ENCODE results near the gene MBD5. TPM values are rescaled to one million over a fixed set of nuclear protein-coding genes. Genes with fewer than 3 reads are reported as not detected.
A peak's percentile ranks its signal among the peaks of the same experiment; 100 is the strongest.

MBD5 gene
- total RNA-seq, 1 experiment from 2014 or later = 7.0 TPM

DNA sequence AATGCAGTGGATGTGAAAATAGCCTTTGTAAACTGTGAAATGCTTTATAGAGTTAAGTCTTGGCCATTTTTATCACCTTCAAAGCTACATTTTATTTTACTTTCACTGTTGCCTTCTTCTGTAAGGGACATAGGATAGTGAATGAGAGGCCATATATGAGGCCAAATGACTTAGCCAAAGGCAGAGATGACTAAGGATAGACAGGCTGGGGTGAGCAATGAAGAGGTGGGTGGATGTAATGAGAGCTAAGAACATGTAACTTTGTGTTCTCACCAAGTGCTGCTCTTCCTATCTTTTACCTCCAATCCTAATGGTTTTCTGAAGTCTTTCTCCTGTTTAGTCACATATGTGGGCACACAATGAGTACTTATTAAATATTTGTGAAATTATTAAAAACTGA is 101.9 kb downstream of the MBD5 start:
- Histone ChIP-seq H3K36me3 (replicated peaks; ENCODE audit: control insufficient read depth, insufficient read depth, low read length) (no peaks in the 10 kb centered on the region), H3K27me3 (ENCODE audit: control insufficient read depth, insufficient read depth, low read length) (no peaks in the 10 kb centered on the region), H3K4me3 (ENCODE audit: insufficient read depth, low read depth, low read length) (no peak overlapping the region)
- no peak for DNase-seq

DNA sequence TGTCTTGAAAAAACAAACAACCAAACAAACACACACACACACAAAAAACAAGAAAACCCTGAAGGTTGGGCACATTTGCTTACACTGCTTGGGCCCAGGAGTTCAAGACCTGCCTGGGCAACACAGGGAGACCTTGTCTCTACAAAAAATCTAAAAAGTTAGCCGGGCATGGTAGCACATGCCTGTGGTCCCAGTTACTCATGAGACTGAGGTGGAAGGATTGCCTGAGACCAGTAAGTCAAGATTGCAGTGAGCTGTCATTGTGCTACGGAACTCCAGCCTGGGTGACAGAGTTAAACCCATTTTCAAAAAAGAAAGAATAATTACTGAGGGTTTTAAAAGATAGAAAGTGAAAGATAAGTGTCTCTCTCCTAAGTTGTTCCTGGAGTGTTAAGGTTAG is 103.4 kb downstream of the MBD5 start:
- no peak for DNase-seq
- Histone ChIP-seq H3K27me3 (ENCODE audit: control insufficient read depth, insufficient read depth, low read length) (no peaks in the 10 kb centered on the region), H3K4me3 (ENCODE audit: insufficient read depth, low read depth, low read length) (no peak overlapping the region), H3K36me3 (replicated peaks; ENCODE audit: control insufficient read depth, insufficient read depth, low read length) (no peaks in the 10 kb centered on the region)

DNA sequence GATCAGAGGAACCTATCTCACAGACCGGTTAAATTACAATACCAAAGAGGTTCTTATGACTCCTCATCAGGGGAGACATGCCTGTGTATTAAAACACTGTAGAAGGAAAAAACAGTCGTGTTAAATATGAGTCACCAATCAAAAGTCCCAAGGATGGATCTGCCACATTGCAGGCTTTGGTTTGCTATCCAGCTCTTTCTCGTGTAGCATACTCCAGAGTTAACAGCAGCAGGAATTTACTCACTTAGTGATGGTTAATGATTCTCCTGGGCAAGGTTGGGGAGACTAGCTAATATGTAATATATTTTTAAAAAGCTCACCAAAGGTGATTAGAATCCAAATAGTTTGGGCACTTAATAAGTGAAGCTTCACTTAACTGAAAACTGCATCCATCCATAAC is 109.7 kb downstream of the MBD5 start:
- Histone ChIP-seq H3K27me3 (ENCODE audit: control insufficient read depth, insufficient read depth, low read length) (no peaks in the 10 kb centered on the region), H3K36me3 (replicated peaks; ENCODE audit: control insufficient read depth, insufficient read depth, low read length) (no peaks in the 10 kb centered on the region), H3K4me3 (ENCODE audit: insufficient read depth, low read depth, low read length) (no peak overlapping the region)
- DNase-seq = no peak

DNA sequence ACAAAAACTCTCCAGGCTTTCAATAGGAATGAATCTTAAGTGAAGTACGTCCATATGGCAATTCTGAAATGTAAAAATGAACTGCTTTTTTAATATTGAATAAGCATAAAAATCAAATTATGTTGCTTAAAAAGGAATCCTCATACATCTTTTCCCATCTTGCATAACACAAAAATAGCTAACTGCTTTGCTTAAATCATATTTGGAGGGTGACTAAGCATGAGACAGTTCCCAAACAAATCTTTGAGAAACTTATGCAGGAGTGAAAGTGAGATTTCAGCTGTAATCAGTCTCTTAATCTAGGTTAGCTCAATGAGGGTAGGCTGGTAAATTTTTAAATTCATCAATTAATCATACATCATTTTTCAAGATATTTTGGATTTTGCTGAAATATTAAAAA is 111.5 kb downstream of the MBD5 start:
- H3K36me3 ChIP-seq (replicated peaks; ENCODE audit: control insufficient read depth, insufficient read depth, low read length) = no peaks in the 10 kb centered on the region
- no peak overlapping the region for H3K4me3 ChIP-seq (ENCODE audit: insufficient read depth, low read depth, low read length)
- DNase-seq = no peak

DNA sequence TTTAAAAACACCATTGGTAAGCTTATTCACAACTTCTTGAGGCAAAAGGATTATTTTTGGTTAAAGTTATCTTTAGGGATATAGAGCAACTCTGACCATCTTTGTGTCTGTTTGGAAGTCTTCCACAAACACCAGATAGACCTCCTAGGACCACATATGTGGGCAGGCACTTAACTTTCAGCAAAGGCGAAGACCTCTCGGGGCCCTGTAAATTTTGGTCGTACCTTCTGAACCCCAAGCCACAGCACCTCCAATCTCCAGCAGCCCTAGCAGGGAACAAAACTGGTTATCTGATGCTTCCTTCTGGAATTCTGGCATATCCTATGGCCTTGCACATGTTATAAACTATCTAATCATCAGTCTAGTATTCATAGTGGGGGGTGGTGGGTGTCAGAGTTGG is 114.8 kb downstream of the MBD5 start:
- H3K36me3 ChIP-seq (replicated peaks; ENCODE audit: control insufficient read depth, insufficient read depth, low read length) = no peaks in the 10 kb centered on the region
- peak; percentile 7 for DNase-seq
- H3K4me3 ChIP-seq (ENCODE audit: insufficient read depth, low read depth, low read length) = no peak overlapping the region
- H3K27me3 ChIP-seq (ENCODE audit: control insufficient read depth, insufficient read depth, low read length) = no peaks in the 10 kb centered on the region

More for the DNA sequence above, 111.5 kb downstream of the MBD5 start:
- H3K27me3 ChIP-seq (ENCODE audit: control insufficient read depth, insufficient read depth, low read length) = no peaks in the 10 kb centered on the region

DNA sequence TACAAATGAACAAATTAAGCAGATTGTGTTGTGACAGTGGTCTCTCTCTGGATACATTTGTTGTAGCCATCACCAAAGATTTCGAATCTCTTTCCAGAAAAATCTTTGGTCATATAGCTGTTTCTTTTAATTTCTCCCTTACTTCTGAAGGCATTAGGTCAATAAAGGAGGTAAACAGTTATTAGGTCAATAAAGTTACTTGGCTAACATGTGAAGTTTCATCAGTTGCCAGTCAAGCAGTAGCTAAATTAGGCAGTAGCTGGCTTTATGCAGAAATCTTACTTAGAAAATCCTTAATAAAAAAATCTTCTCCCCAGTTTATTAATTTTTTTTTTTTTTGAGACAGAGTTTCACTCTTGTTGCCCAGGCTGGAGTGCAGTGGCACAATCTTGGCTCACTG is 115.5 kb downstream of the MBD5 start:
- no peak overlapping the region for H3K4me3 ChIP-seq (ENCODE audit: insufficient read depth, low read depth, low read length)
- H3K36me3 ChIP-seq (replicated peaks; ENCODE audit: control insufficient read depth, insufficient read depth, low read length) = no peaks in the 10 kb centered on the region
- no peaks in the 10 kb centered on the region for H3K27me3 ChIP-seq (ENCODE audit: control insufficient read depth, insufficient read depth, low read length)
- no peak for DNase-seq

DNA sequence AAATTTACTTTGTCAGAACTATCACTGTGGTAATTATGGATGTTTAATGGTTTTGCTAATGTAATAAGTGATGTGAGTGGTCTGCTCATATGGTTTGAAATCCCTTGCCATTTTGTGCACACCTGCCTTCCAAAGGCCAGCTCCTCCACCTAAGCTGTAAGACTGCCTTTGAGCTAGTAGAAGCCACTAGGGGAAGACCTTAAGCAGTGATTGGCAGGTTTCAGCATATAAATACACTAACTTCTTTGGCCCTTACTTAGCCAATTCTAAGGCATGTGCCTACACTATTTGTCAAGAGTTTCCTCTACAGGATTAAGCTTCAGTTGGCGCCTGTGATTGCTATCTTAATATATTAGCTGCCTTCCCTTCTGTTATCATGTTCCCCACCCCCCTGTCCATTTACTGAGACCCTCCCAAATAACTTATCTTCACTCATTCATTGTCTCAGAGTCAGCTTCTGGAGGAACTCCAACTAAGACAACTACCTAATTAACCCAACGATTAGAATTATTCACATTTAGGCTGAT is 141.1 kb downstream of the MBD5 start:
- no peak for DNase-seq

DNA sequence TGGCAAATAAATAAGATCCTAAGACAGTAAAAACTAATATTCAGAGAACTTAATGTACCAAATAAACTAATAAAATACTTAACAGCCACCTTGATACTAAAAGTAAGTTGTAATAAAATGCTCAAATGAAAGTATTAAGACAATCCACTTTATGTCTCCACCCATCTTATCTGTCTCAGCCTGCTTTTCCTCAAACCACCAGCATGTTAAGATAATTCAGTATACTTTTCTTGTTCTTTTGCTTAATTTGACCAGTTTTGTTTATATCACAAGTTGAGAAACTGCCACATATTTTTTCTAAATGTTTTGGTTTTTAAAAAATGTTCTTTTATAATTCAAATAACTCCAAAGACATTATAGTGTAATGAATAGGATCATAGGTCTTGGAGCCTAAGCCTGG is 142.0 kb downstream of the MBD5 start:
- Histone ChIP-seq H3K4me3 (ENCODE audit: insufficient read depth, low read depth, low read length) (no peak overlapping the region), H3K36me3 (replicated peaks; ENCODE audit: control insufficient read depth, insufficient read depth, low read length) (no peaks in the 10 kb centered on the region), H3K27me3 (ENCODE audit: control insufficient read depth, insufficient read depth, low read length) (no peaks in the 10 kb centered on the region)
- no peak for DNase-seq

More for the DNA sequence above, 141.1 kb downstream of the MBD5 start:
- Histone ChIP-seq H3K36me3 (replicated peaks; ENCODE audit: control insufficient read depth, insufficient read depth, low read length) (no peaks in the 10 kb centered on the region), H3K27me3 (ENCODE audit: control insufficient read depth, insufficient read depth, low read length) (no peaks in the 10 kb centered on the region), H3K4me3 (ENCODE audit: insufficient read depth, low read depth, low read length) (no peak overlapping the region)

DNA sequence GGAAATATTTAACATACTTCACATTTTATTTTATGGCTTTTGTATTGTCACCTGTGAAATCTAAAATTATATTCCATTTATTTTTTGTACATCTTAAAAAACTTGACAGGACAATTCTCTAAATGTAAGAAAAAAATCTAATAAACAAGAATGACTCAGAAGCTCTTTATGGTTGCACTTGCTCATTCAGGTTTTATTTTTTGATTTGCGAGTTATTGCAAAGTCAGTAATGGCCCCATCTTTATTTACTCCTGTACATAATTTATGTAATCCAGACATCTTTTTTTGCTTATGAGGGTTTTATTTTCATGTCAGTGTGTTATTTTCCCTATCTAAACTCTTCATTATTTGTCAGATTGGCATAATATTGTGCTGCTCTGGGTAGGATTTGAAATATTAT is 145.1 kb downstream of the MBD5 start:
- Histone ChIP-seq H3K4me3 (ENCODE audit: insufficient read depth, low read depth, low read length) (no peak overlapping the region), H3K27me3 (ENCODE audit: control insufficient read depth, insufficient read depth, low read length) (no peaks in the 10 kb centered on the region), H3K36me3 (replicated peaks; ENCODE audit: control insufficient read depth, insufficient read depth, low read length) (no peaks in the 10 kb centered on the region)
- DNase-seq = no peak

DNA sequence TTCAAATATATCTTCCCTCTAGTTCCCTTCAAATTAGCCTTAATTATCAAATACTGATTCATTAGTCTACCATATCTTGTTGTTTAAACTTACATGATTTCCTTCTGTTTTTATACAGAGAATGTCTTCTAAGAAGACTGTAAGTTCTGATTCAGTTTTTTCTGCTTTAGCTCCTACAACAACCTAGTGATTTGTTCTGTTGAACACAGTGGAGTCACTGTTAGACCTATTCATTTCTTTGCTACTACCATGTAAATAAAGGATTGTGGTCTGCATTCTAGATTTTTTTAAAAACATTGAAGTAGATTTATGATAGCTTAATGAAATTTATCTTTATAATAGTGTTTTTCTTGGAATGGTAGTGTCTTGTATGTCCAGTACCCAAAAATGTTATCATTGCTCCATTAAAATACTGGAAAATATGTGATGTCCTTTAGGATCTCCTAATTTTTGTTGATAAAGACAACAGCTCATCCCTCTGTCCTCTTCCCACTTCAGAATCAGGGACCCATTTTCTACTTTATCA is 146.4 kb downstream of the MBD5 start:
- H3K27me3 ChIP-seq (ENCODE audit: control insufficient read depth, insufficient read depth, low read length) = no peaks in the 10 kb centered on the region
- no peak overlapping the region for H3K4me3 ChIP-seq (ENCODE audit: insufficient read depth, low read depth, low read length)
- DNase-seq = no peak
- no peaks in the 10 kb centered on the region for H3K36me3 ChIP-seq (replicated peaks; ENCODE audit: control insufficient read depth, insufficient read depth, low read length)

DNA sequence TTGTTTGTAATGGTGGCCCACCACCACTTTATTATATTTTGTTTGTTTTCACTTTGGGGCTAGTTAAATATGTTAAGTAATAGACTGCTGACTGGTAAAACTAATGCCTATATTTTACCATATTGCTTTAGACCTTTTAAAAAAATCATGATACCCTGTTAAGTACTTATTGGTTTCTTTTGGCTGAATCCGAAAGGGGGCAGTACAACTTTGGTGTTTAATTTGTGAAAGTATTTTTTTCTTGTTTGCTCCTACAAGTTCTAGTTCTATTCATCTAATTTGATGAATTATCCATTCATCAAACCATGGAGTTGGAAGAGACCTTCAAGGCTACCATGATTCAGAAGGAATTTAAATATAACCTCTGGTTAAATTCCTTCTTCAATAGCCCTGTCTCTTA is 147.0 kb downstream of the MBD5 start:
- no peak overlapping the region for H3K4me3 ChIP-seq (ENCODE audit: insufficient read depth, low read depth, low read length)
- no peaks in the 10 kb centered on the region for H3K36me3 ChIP-seq (replicated peaks; ENCODE audit: control insufficient read depth, insufficient read depth, low read length)
- H3K27me3 ChIP-seq (ENCODE audit: control insufficient read depth, insufficient read depth, low read length) = no peaks in the 10 kb centered on the region
- no peak for DNase-seq

DNA sequence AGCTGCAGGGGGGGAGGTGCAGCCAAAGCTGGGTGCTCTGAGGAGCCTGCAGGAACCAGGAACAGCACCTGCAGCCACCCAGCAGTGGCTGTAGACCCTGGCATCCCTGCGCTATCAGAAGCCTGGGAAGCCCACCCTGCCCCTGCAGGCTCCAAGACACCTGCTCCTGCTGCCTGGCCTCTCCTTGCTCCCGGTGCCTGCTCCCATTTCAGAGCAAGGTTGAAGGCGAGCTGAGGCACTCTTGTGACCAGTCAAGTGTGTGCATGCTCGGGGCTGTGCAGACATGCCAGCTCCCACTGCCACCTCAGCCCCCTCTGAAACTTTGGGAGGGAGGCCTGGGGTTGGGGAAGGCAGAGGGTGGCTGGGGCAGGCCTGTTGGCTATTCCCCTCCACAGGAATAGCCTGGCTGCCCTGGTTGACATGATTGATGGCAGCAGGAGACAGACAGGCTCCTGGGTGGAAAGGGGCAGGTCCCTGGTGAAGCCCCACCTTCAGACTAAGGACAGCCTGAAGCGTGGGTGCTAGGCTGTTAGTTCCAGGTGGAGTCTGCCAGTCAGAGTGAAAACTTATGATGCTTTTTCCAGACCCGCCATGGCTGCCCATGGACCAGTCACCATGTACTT is 151.4 kb downstream of the MBD5 start:
- H3K27me3 ChIP-seq (ENCODE audit: control insufficient read depth, insufficient read depth, low read length) = no peaks in the 10 kb centered on the region
- DNase-seq = no peak
- no peak overlapping the region for H3K4me3 ChIP-seq (ENCODE audit: insufficient read depth, low read depth, low read length)
- H3K36me3 ChIP-seq (replicated peaks; ENCODE audit: control insufficient read depth, insufficient read depth, low read length) = no peaks in the 10 kb centered on the region

DNA sequence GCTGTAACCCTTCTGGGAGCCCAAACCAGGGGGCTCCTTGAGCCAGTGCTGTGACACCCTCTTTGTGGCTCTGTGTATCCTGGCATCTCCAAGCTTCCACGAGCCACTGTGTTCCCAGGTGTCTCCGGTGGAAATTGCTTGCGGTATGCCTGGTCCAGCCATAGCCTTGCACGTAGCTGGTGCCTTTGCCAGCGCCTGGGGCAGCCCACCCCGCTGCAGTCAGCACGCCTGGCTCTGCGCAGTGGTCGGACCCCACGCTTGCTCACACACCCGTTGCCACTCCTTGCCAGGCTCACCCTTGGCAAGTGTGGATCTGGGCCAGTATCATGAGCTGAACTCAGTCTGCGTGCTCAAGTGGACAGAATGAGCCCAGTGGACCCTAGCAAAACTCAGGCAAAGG is 152.3 kb downstream of the MBD5 start:
- Histone ChIP-seq H3K36me3 (replicated peaks; ENCODE audit: control insufficient read depth, insufficient read depth, low read length) (no peaks in the 10 kb centered on the region), H3K27me3 (ENCODE audit: control insufficient read depth, insufficient read depth, low read length) (no peaks in the 10 kb centered on the region)
- DNase-seq = no peak

DNA sequence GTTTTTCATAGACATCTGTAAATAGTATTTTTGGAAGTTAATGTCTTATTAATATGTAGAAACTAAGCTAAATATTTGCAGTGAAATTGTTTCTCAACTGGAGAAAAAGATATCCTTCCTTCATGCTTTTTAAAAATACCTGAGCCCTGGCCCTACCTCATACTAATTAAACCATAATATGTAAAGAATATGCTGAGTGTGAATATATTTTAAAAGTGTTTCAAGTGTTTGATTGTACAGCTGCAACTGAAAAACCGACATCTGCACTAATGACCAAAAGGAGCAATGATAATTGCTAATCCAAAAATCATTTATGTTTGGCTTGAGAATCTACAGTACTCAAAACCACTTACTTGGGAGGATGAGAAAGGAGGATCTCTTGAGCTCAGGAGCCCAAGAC is 156.7 kb downstream of the MBD5 start:
- DNase-seq = no peak
- Histone ChIP-seq H3K27me3 (ENCODE audit: control insufficient read depth, insufficient read depth, low read length) (no peaks in the 10 kb centered on the region), H3K36me3 (replicated peaks; ENCODE audit: control insufficient read depth, insufficient read depth, low read length) (no peaks in the 10 kb centered on the region)

More for the DNA sequence above, 152.3 kb downstream of the MBD5 start:
- H3K4me3 ChIP-seq (ENCODE audit: insufficient read depth, low read depth, low read length) = no peak overlapping the region

DNA sequence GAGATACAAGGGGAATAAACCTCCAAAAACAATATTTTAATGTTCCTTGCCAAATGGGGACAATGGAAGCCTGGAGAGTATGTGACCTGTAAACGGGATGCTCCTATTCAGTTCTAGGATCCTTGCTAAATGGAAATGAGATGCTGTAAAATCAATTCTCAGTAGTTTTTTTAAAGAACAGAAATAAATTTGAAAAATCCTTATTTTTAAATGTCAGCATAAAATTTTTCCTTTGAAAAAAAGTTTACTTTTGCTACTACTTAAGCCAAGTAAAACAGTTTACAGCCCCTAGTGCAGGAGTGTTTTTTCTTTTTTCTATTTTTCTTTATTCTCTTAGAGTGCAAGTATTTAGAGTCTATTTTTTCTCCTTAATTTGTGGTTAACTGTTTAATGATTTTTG is 158.8 kb downstream of the MBD5 start:
- no peaks in the 10 kb centered on the region for H3K27me3 ChIP-seq (ENCODE audit: control insufficient read depth, insufficient read depth, low read length)
- no peak overlapping the region for H3K4me3 ChIP-seq (ENCODE audit: insufficient read depth, low read depth, low read length)
- DNase-seq = no peak
- no peaks in the 10 kb centered on the region for H3K36me3 ChIP-seq (replicated peaks; ENCODE audit: control insufficient read depth, insufficient read depth, low read length)

More for the DNA sequence above, 156.7 kb downstream of the MBD5 start:
- no peak overlapping the region for H3K4me3 ChIP-seq (ENCODE audit: insufficient read depth, low read depth, low read length)
